Skeletal muscle tissue (tissue), 4 donors: ENCODE measurements around the gene CDR2. TPM values are rescaled to one million over a fixed set of nuclear protein-coding genes. Genes with fewer than 3 reads are reported as not detected.

Experiments
- H3K27ac ChIP-seq: one replicate; pipeline ENCODE4 v1.7.0; 2013; ENCODE audit warnings: mild to moderate bottlenecking, low read depth, low read length, inconsistent platforms
- H3K27me3 ChIP-seq, 3 donors: one replicate each; pipeline ENCODE4 v1.7.0; 2013; ENCODE audit warnings: low read length in 3 of 3; ENCODE audit not compliant: control insufficient read depth in 3 of 3, insufficient read depth in 3 of 3
- H3K36me3 ChIP-seq, 3 donors: one replicate each; pipeline ENCODE4 v1.7.0; 2013; ENCODE audit warnings: low read length in 3 of 3; ENCODE audit not compliant: control insufficient read depth in 3 of 3, insufficient read depth in 3 of 3
- H3K4me1 ChIP-seq, 3 donors: one replicate each; pipeline ENCODE4 v1.7.0; 2013; ENCODE audit warnings: low read length in 3 of 3, mild to moderate bottlenecking in 3 of 3; ENCODE audit not compliant: control insufficient read depth in 3 of 3, insufficient read depth in 3 of 3
- H3K4me3 ChIP-seq, 3 donors: one replicate each; pipeline ENCODE4 v1.7.0; 2013; ENCODE audit warnings: low read length in 3 of 3
- H3K9ac ChIP-seq, 3 donors: one replicate each; pipeline ENCODE4 v1.7.0; 2013; ENCODE audit warnings: low read length in 3 of 3, mild to moderate bottlenecking in 3 of 3, moderate library complexity in 2 of 3, low read depth in 1 of 3
- H3K9me3 ChIP-seq, 3 donors: one replicate each; pipeline ENCODE4 v1.7.0; 2013; ENCODE audit warnings: low read length in 3 of 3; ENCODE audit not compliant: control insufficient read depth in 3 of 3
- total RNA-seq: library from RNA; depleted of rRNA; stranded (reverse); fragments of >200 nt; gene quantifications from one replicate; pipeline ENCODE4 v1.2.3, GENCODE V29; 2014
- donor health status: Osteomylitis.

The CDR2 gene
- total RNA-seq, 1 donor from 2014 or later, result 25.6 TPM

GRCh38 chr16:22402191-22402590 is 27.8 kb upstream of the CDR2 start:
- Histone ChIP-seq H3K9me3 (no peaks in the 10 kb centered on the region), H3K9ac (no peak overlapping the region), H3K36me3 (no peaks in the 10 kb centered on the region), H3K4me1 (no peaks in the 10 kb centered on the region), H3K27ac (no peak overlapping the region), H3K4me3 (no peak overlapping the region), H3K27me3 (no peaks in the 10 kb centered on the region)

- Histone ChIP-seq H3K9me3 (no peaks in the 10 kb centered on the region), H3K27ac (no peak overlapping the region), H3K9ac (no peak overlapping the region), H3K27me3 (no peaks in the 10 kb centered on the region), H3K4me3 (no peak overlapping the region), H3K36me3 (no peaks in the 10 kb centered on the region), H3K4me1 (no peaks in the 10 kb centered on the region)
Measured at GRCh38 chr16:22400900-22401299, 26.5 kb upstream of the CDR2 start.

- H3K27ac ChIP-seq, result no peak overlapping the region
- no peaks in the 10 kb centered on the region for H3K9me3 ChIP-seq
- H3K36me3 ChIP-seq, result no peaks in the 10 kb centered on the region
- no peaks in the 10 kb centered on the region for H3K27me3 ChIP-seq
- H3K4me1 ChIP-seq, result no peaks in the 10 kb centered on the region
- no peak overlapping the region for H3K4me3 ChIP-seq
- no peak overlapping the region for H3K9ac ChIP-seq
Measured at GRCh38 chr16:22397931-22398330, 23.5 kb upstream of the CDR2 start.

- H3K27me3 ChIP-seq, result no peaks in the 10 kb centered on the region
- no peaks in the 10 kb centered on the region for H3K36me3 ChIP-seq
Measured at GRCh38 chr16:22397464-22397863, 23.0 kb upstream of the CDR2 start.

GRCh38 chr16:22395960-22396359 is 21.5 kb upstream of the CDR2 start:
- Histone ChIP-seq H3K4me3 (no peak overlapping the region), H3K9me3 (no peaks in the 10 kb centered on the region)

More at GRCh38 chr16:22397464-22397863, 23.0 kb upstream of the CDR2 start:
- H3K27ac ChIP-seq, result no peak overlapping the region
- no peak overlapping the region for H3K9ac ChIP-seq
- no peaks in the 10 kb centered on the region for H3K9me3 ChIP-seq
- no peak overlapping the region for H3K4me3 ChIP-seq
- no peaks in the 10 kb centered on the region for H3K4me1 ChIP-seq

GRCh38 chr16:22394121-22394520 is 19.7 kb upstream of the CDR2 start:
- Histone ChIP-seq H3K27ac (no peak overlapping the region), H3K4me3 (no peak overlapping the region), H3K9me3 (no peaks in the 10 kb centered on the region), H3K9ac (no peak overlapping the region), H3K27me3 (no peaks in the 10 kb centered on the region), H3K4me1 (no peaks in the 10 kb centered on the region), H3K36me3 (no peaks in the 10 kb centered on the region)

More at GRCh38 chr16:22395960-22396359, 21.5 kb upstream of the CDR2 start:
- Histone ChIP-seq H3K27ac (no peak overlapping the region), H3K4me1 (no peaks in the 10 kb centered on the region), H3K9ac (no peak overlapping the region), H3K27me3 (no peaks in the 10 kb centered on the region), H3K36me3 (no peaks in the 10 kb centered on the region)

- H3K27ac ChIP-seq, result no peak overlapping the region
- H3K36me3 ChIP-seq, result no peaks in the 10 kb centered on the region
- H3K9ac ChIP-seq, result no peak overlapping the region
- H3K9me3 ChIP-seq, result no peaks in the 10 kb centered on the region
- H3K4me1 ChIP-seq, result peaks cover 0 to 3% (median 0%) of the 10 kb centered on the region in 3 donors
- no peak overlapping the region for H3K4me3 ChIP-seq
- no peaks in the 10 kb centered on the region for H3K27me3 ChIP-seq
Measured at GRCh38 chr16:22388101-22388644, 13.8 kb upstream of the CDR2 start.

GRCh38 chr16:22386976-22387375 is 12.6 kb upstream of the CDR2 start:
- Histone ChIP-seq H3K9me3 (no peaks in the 10 kb centered on the region), H3K27ac (no peak overlapping the region), H3K9ac (no peak overlapping the region), H3K4me3 (no peak overlapping the region), H3K4me1 (peaks cover 0 to 3% (median 0%) of the 10 kb centered on the region in 3 donors), H3K27me3 (no peaks in the 10 kb centered on the region), H3K36me3 (no peaks in the 10 kb centered on the region)

- H3K27ac ChIP-seq, result no peak overlapping the region
- H3K4me3 ChIP-seq, result no peak overlapping the region
- H3K4me1 ChIP-seq, result peaks cover 0 to 3% (median 0%) of the 10 kb centered on the region in 3 donors
- H3K27me3 ChIP-seq, result no peaks in the 10 kb centered on the region
- H3K36me3 ChIP-seq, result no peaks in the 10 kb centered on the region
- no peak overlapping the region for H3K9ac ChIP-seq
- no peaks in the 10 kb centered on the region for H3K9me3 ChIP-seq
Measured at GRCh38 chr16:22385196-22385595, 10.8 kb upstream of the CDR2 start.

- H3K9ac ChIP-seq, result no peak overlapping the region
- H3K36me3 ChIP-seq, result no peaks in the 10 kb centered on the region
- no peaks in the 10 kb centered on the region for H3K27me3 ChIP-seq
- H3K4me3 ChIP-seq, result no peak overlapping the region
- peaks cover 0 to 3% (median 0%) of the 10 kb centered on the region in 3 donors for H3K4me1 ChIP-seq
- H3K27ac ChIP-seq, result no peak overlapping the region
- no peaks in the 10 kb centered on the region for H3K9me3 ChIP-seq
Measured at GRCh38 chr16:22383827-22384226, 9.4 kb upstream of the CDR2 start.
